HCT116 (cell line): ENCODE measurements around the gene CORO6. TPM values are rescaled to one million over a fixed set of nuclear protein-coding genes. Genes with fewer than 3 reads are reported as not detected.

Experiments
- ATAC-seq: fragments of 200-7000 bp; cut with Tn5 transposase; 2 replicates; pipeline ENCODE4 v1.9.1; 2020; ENCODE audit warnings: mild to moderate bottlenecking, moderate library complexity
- BruUV-seq: library from RNA; stranded (reverse); fragments of 400-500 nt; replicated peaks from 2 replicates; lab custom pipeline; 2021; lab: Mats Ljungman, UMichigan
- CTCF ChIA-PET: fragments of 300-600 bp; sonication (Branson Sonifier 250); formaldehyde crosslinking; loops from one replicate; lab custom pipeline; 2021; ENCODE audit warnings: antibody characterized with exemption; lab: Charles Lee
- POLR2A ChIA-PET: fragments of 300-600, 350-600 bp; sonication (Branson Sonifier 250); formaldehyde crosslinking; loops from one replicate; lab custom pipeline; 2021; ENCODE audit warnings: antibody characterized with exemption; lab: Charles Lee
- RAD21 ChIA-PET, 2 experiments: fragments of 300-600 bp; sonication (Branson Sonifier 250); formaldehyde crosslinking; loops; one replicate each; lab custom pipeline; 2023; ENCODE audit warnings: low total read pairs in 2 of 2; ENCODE audit not compliant: uncharacterized antibody in 2 of 2, unreplicated experiment in 2 of 2, low non-redundant PET in 1 of 2; lab: Charles Lee
- DNase-seq: peaks from one replicate; pipeline ENCODE4 v3.0.0-alpha.2; 2010; ENCODE audit warnings: low read depth, low spot score
- H2AFZ ChIP-seq: fragments of 200-600 bp; shearing (Covaris generic), sonication (generic); 2 replicates; pipeline ENCODE4 v1.6.1; 2017; ENCODE audit warnings: low read depth, mixed run types, mixed read lengths, antibody characterized with exemption, low read length; ENCODE audit not compliant: poor library complexity, severe bottlenecking
- H3K27ac ChIP-seq: 2 replicates; pipeline ENCODE4 v1.5.1; 2012; ENCODE audit warnings: low read depth, low read length
- H3K27me3 ChIP-seq: fragments of 200-600 bp; sonication (generic); 2 replicates; pipeline ENCODE4 v1.6.1; 2016; ENCODE audit warnings: mixed run types, low read length, mixed read lengths; ENCODE audit not compliant: insufficient read depth
- H3K36me3 ChIP-seq, 2 experiments: fragments of 200-500 bp in 1 of 2; fragments of 200-600 bp in 1 of 2; sonication (Bioruptor generic) in 1 of 2; sonication (generic) in 1 of 2; 2 replicates each; pipeline versions ENCODE4 v1.5.1 to v1.6.1; 2014 to 2016; ENCODE audit warnings: low read length in 2 of 2, inconsistent platforms in 1 of 2, mixed read lengths in 1 of 2, mixed run types in 1 of 2; ENCODE audit not compliant: insufficient read depth in 2 of 2, control insufficient read depth in 1 of 2
- H3K4me1 ChIP-seq, 2 experiments: fragments of 200-600 bp in 1 of 2; sonication (generic) in 1 of 2; 2 replicates each; pipeline versions ENCODE4 v1.5.1 to v1.6.1; 2012 to 2017; ENCODE audit warnings: low read length in 2 of 2, inconsistent platforms in 1 of 2, mild to moderate bottlenecking in 1 of 2, mixed read lengths in 1 of 2, mixed run types in 1 of 2, moderate library complexity in 1 of 2; ENCODE audit not compliant: insufficient read depth in 2 of 2, control insufficient read depth in 1 of 2
- H3K4me2 ChIP-seq: fragments of 200-600 bp; sonication (generic); 2 replicates; pipeline ENCODE4 v1.6.1; 2017; ENCODE audit warnings: mixed run types, low read length, mixed read lengths
- H3K4me3 ChIP-seq, 2 experiments: fragments of 200-600 bp in 1 of 2; sonication (generic) in 1 of 2; replicated peaks in 1 of 2; 2 replicates each; pipeline ENCODE4 v1.5.1; 2011 to 2016; ENCODE audit warnings: low read length in 2 of 2, control low read depth in 1 of 2, low read depth in 1 of 2, mild to moderate bottlenecking in 1 of 2, mixed read lengths in 1 of 2, mixed run types in 1 of 2
- H3K79me2 ChIP-seq: fragments of 200-600 bp; sonication (generic); 2 replicates; pipeline ENCODE4 v1.6.1; 2017; ENCODE audit warnings: mild to moderate bottlenecking, mixed run types, low read length, moderate library complexity, mixed read lengths; ENCODE audit not compliant: insufficient read depth
- H3K9ac ChIP-seq: fragments of 200-600 bp; sonication (generic); 2 replicates; pipeline ENCODE4 v1.6.1; 2016; ENCODE audit warnings: low read length, mixed read lengths
- H3K9me2 ChIP-seq: fragments of 200-600 bp; sonication (generic), shearing (Covaris generic); 2 replicates; pipeline ENCODE4 v1.6.1; 2017; ENCODE audit warnings: mixed run types, mild to moderate bottlenecking, moderate library complexity; ENCODE audit not compliant: insufficient read depth
- H3K9me3 ChIP-seq, 2 experiments: fragments of 200-500 bp in 1 of 2; fragments of 200-600 bp in 1 of 2; sonication (Bioruptor generic) in 1 of 2; sonication (generic) in 1 of 2; 2 replicates each; pipeline ENCODE4 v1.6.1; 2014 to 2017; ENCODE audit warnings: low read length in 2 of 2, mixed read lengths in 2 of 2, inconsistent platforms in 1 of 2, low read depth in 1 of 2, mild to moderate bottlenecking in 1 of 2, mixed run types in 1 of 2, moderate library complexity in 1 of 2; ENCODE audit not compliant: control insufficient read depth in 1 of 2, insufficient read depth in 1 of 2
- H4K20me1 ChIP-seq: fragments of 200-600 bp; sonication (generic), shearing (Covaris generic); 2 replicates; pipeline ENCODE4 v1.6.1; 2017; ENCODE audit warnings: mixed run types, mild to moderate bottlenecking, moderate library complexity; ENCODE audit not compliant: insufficient read depth
- ATF3 ChIP-seq: IDR thresholded peaks from 2 replicates; pipeline ENCODE4 v1.6.1; 2012
- CBX3 ChIP-seq: IDR thresholded peaks from 2 replicates; pipeline ENCODE4 v1.6.1; 2012; ENCODE audit warnings: low read depth
- CEBPB ChIP-seq: IDR thresholded peaks from 2 replicates; pipeline ENCODE4 v1.6.1; 2012; ENCODE audit warnings: low read depth
- ELF1 ChIP-seq: IDR thresholded peaks from 2 replicates; pipeline ENCODE4 v1.6.1; 2012; ENCODE audit warnings: low read depth, borderline replicate concordance
- EZH2 ChIP-seq: fragments of 200-600 bp; sonication (generic); IDR thresholded peaks from 2 replicates; pipeline ENCODE4 v1.6.1; 2017; ENCODE audit warnings: antibody characterized with exemption, mixed run types
- EZH2phosphoT487 ChIP-seq: fragments of 200-600 bp; IDR thresholded peaks from 2 replicates; pipeline ENCODE4 v1.6.1; 2018; ENCODE audit warnings: antibody characterized with exemption, borderline replicate concordance
- MAX ChIP-seq: IDR thresholded peaks from 2 replicates; pipeline ENCODE4 v1.6.1; 2012
- POLR2A ChIP-seq: IDR thresholded peaks from 2 replicates; pipeline ENCODE4 v1.7.0; 2011; ENCODE audit warnings: borderline replicate concordance; ENCODE audit not compliant: insufficient read depth, insufficient read length; ENCODE audit errors: extremely low read depth
- POLR2AphosphoS5 ChIP-seq: IDR thresholded peaks from 2 replicates; pipeline ENCODE4 v1.6.1; 2011; ENCODE audit warnings: mild to moderate bottlenecking, low read depth, low read length, moderate library complexity
- RAD21 ChIP-seq: IDR thresholded peaks from 2 replicates; pipeline ENCODE4 v1.6.1; 2012; ENCODE audit warnings: low read depth, mild to moderate bottlenecking
- SIN3A ChIP-seq: IDR thresholded peaks from 2 replicates; pipeline ENCODE4 v1.6.1; 2012; ENCODE audit warnings: low read depth
- SP1 ChIP-seq: IDR thresholded peaks from 2 replicates; pipeline ENCODE4 v1.6.1; 2012; ENCODE audit warnings: low read depth
- SRF ChIP-seq: IDR thresholded peaks from 2 replicates; pipeline ENCODE4 v1.6.1; 2012; ENCODE audit warnings: low read depth
- TCF7L2 ChIP-seq: IDR thresholded peaks from 2 replicates; pipeline ENCODE4 v1.7.0; 2011; ENCODE audit warnings: borderline replicate concordance, inconsistent platforms; ENCODE audit not compliant: insufficient read depth, insufficient read length; ENCODE audit errors: extremely low read depth
- ZNF274 ChIP-seq: fragments of 200-500 bp; sonication (Bioruptor generic); IDR thresholded peaks from 2 replicates; pipeline ENCODE4 v1.6.1; 2014; ENCODE audit warnings: mild to moderate bottlenecking, low read depth, low read length, inconsistent platforms
- intact Hi-C: fragments of 100-400 bp; cut with micrococcal nuclease; formaldehyde crosslinking; loops from 2 replicates; pipeline ENCODE4 v1.10.0; 2022
- total RNA-seq: library from RNA; stranded (reverse); gene quantifications from one replicate; pipeline ENCODE4 v1.2.1, GENCODE V29; 2021; ENCODE audit not compliant: unreplicated experiment

CORO6 gene
- total RNA-seq, 1 experiment from 2014 or later = 8.7 TPM

GRCh38 chr17:29623283-29623647 lies 553 bp upstream of the CORO6 start:
- Histone ChIP-seq H3K9me2 (no peaks in the 10 kb centered on the region), H3K27me3 (no peaks in the 10 kb centered on the region), H3K36me3 (no peaks in the 10 kb centered on the region), H3K4me3 (peak overlapping the region in 1 of 2 experiments; percentile 80; a peak in 2 of 4 replicates), H3K4me2 (peak overlapping the region; percentile 97), H4K20me1 (no peaks in the 10 kb centered on the region), H3K9ac (peak overlapping the region; percentile 72), H3K4me1 (peaks cover 44 to 74% of the 10 kb centered on the region in 2 experiments), H2AFZ (peak overlapping the region; percentile 31), H3K79me2 (no peaks in the 10 kb centered on the region), H3K9me3 (no peaks in the 10 kb centered on the region), H3K27ac (no peak overlapping the region)
- ChIA-PET POLR2A (interaction anchor here (1.6 kb wide), 1 partner anchor 31 kb away, joined by 4 read pairs; no protein-coding TSS in a partner anchor), RAD21 (interaction anchor here (0.8 kb wide), 2 partner anchors 16 kb away, joined by 3 read pairs; no protein-coding TSS in a partner anchor), CTCF (interaction anchor here (1.1 to 1.6 kb wide), 4 partner anchors 17 to 470 kb away, joined by 3 to 4 read pairs (median 3); no protein-coding TSS in a partner anchor)
- no peak for TF ChIP-seq EZH2
- TF ChIP-seq RAD21 = no peak
- no peak for TF ChIP-seq SIN3A
- TF ChIP-seq ATF3 = no peak
- TF ChIP-seq POLR2A = no peak
- no peak for TF ChIP-seq ZNF274
- no peak for TF ChIP-seq TCF7L2
- no peak for TF ChIP-seq CEBPB
- no peak for TF ChIP-seq CBX3
- no peak for TF ChIP-seq SP1
- no peak for TF ChIP-seq SRF
- TF ChIP-seq EZH2phosphoT487 = no peak
- TF ChIP-seq POLR2AphosphoS5 = no peak
- no peak for TF ChIP-seq MAX
- no peak for TF ChIP-seq ELF1
- ATAC-seq = no peak
- BruUV-seq = no TSS peak
- intact Hi-C loops = no loop called here
- no peak for DNase-seq
